DMS 273 (cell line): ENCODE results near the gene CTDP1.

Source experiments
- DNase-seq: peaks from one replicate; lab custom pipeline; 2025; ENCODE audit not compliant: unreplicated experiment; lab: John Stamatoyannopoulos, UW

The CTDP1 gene

GRCh38 chr18:79679552-79680099 is at the start of gene CTDP1:
TSS of gene CTDP1 (plus strand) at chr18:79679803. CDS start at chr18:79679948, 145 bp downstream.
- peak; percentile 96 for DNase-seq

GRCh38 chr18:79630281-79631095 is 49.1 kb upstream of the CTDP1 start:
- DNase-seq: no peak

- DNase-seq: no peak
These were observed 48.5 kb upstream of the CTDP1 start for GRCh38 chr18:79631096-79631507.

- DNase-seq: no peak
These were observed 47.7 kb upstream of the CTDP1 start for GRCh38 chr18:79631761-79632446.

- no peak for DNase-seq
These were observed 46.8 kb upstream of the CTDP1 start for GRCh38 chr18:79632765-79633164.

- no peak for DNase-seq
These were observed 45.4 kb upstream of the CTDP1 start for GRCh38 chr18:79634186-79634585.

GRCh38 chr18:79634593-79635426 is 44.8 kb upstream of the CTDP1 start:
- DNase-seq: no peak

- no peak for DNase-seq
These were observed 44.2 kb upstream of the CTDP1 start for GRCh38 chr18:79635427-79635726.

- DNase-seq: no peak
These were observed 42.3 kb upstream of the CTDP1 start for GRCh38 chr18:79637181-79637920.

- no peak for DNase-seq
These were observed 41.4 kb upstream of the CTDP1 start for GRCh38 chr18:79637921-79638909.

GRCh38 chr18:79639072-79639829 is 40.4 kb upstream of the CTDP1 start:
- DNase-seq: no peak

- DNase-seq: no peak
These were observed 39.4 kb upstream of the CTDP1 start for GRCh38 chr18:79640064-79640672.

GRCh38 chr18:79640875-79641274 is 38.7 kb upstream of the CTDP1 start:
- DNase-seq: no peak

GRCh38 chr18:79641722-79642497 is 37.7 kb upstream of the CTDP1 start:
- DNase-seq: no peak

- no peak for DNase-seq
These were observed 37.0 kb upstream of the CTDP1 start for GRCh38 chr18:79642626-79643025.

GRCh38 chr18:79643054-79643984 is 36.3 kb upstream of the CTDP1 start:
- no peak for DNase-seq
